ENCODE results near the gene SYT11.
A peak's percentile ranks its signal among the peaks of the same experiment; 100 is the strongest.

GRCh38 chr1:155919801-155920200, 60.4 kb downstream of the SYT11 start:
- TF ChIP-seq PAX5 (IDR thresholded peaks at IDR 0.05; ENCODE audit: insufficient read depth, low read length, severe bottlenecking): no peak
- peak; percentile 52 for TF ChIP-seq POLR2A (IDR thresholded peaks at IDR 0.05; ENCODE audit: low read depth, low read length)
- TF ChIP-seq POLR2AphosphoS5 (IDR thresholded peaks at IDR 0.05; ENCODE audit: low read depth, low read length): peak; percentile 54; the same call in 1 of the 2 replicates
- TF ChIP-seq POU2F2 (IDR thresholded peaks at IDR 0.05; ENCODE audit: low read depth, low read length): no peak
- TF ChIP-seq TAF1 (IDR thresholded peaks at IDR 0.05; ENCODE audit: low read depth, low read length): no peak
- TF ChIP-seq SPI1 (IDR thresholded peaks at IDR 0.05; ENCODE audit: low read depth, low read length): no peak
